Stimulated activated CD8-positive, alpha-beta memory T cell treated with anti-CD3 and anti-CD28 coated beads, Interleukin-4, amount 100 ng/mL, for 4 hours (primary cell): Measurements from ENCODE around the gene LAMA2.
"Not testable (repeated sequence)": the region's sequence is repeated elsewhere in the genome, so short reads cannot be mapped to it uniquely, and the experiment has no call there.

Experiments used
- DNase-seq, 2 donors: peaks; one replicate each; pipeline ENCODE4 v3.0.0-alpha.2; 2020; ENCODE audit warnings: low read depth in 2 of 2, low spot score in 1 of 2

Gene LAMA2

DNA sequence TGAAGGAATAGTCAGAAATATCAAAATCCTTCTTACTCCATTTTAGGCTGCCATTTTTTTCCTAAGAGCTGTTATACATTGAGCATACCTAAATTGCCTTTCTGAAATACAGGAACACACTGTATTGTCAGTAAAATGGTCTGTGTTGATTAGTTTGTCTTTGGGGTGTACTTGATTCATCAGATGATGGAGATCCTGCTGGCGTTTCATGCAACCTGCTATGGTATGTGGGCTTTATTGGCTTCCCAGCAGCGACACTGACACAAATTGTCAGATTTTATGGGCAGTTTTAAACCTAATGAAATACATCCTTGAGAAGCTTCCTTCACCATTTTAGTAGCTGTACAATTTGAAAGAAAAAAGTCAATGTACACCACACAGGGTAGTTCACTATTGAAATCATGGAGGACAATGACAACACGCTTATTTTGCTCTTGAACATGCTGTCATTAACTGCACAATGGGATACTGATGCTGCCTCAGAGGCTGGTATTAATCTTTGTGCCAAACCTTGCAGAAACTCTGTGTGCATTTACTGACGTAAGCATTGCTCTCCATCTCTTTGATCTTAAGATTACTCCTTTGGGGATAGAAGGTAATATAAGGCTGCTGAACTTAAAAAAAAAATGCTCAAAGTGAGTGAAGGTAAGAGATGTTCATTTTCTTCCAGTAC lies 124.9 kb downstream of the LAMA2 start:
- DNase-seq: no peak

DNA sequence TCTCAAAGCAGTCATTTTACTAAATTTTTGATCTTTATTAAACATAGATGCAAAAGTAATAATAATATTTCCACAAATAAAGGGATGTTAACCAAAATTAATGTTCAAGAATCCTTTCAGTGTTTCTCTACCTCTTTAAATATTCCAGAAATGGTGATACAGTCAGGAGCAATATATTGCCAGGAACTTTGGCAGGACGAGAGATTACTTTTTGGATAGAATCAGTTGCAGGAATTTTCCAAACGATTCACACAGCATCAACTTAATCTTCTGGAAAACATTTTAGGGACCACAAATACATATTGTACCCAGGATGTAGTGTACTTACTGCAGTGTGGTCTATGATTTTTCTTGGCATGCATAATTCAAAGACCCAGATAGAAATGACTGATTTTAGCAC lies 125.7 kb downstream of the LAMA2 start:
- DNase-seq: no peak

DNA sequence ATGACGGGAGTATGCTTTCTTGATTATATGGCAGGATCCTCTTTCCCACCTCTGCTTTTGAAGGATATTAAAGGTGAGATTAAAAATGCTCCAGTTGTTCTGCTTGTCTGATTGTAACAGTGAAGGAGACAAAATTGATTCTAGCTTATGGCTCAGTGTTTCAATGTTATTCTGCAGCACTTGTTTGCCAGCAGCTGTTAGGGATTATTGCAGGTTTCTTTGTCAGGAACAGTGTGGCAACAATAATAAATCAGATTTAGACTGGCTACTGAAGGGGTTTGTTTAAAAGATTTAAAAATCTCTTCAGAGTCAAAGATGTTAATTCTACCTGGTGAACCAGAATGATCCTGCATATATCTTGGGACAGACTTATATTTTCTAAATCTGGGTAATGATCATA lies 126.9 kb downstream of the LAMA2 start:
- DNase-seq: no peak

DNA sequence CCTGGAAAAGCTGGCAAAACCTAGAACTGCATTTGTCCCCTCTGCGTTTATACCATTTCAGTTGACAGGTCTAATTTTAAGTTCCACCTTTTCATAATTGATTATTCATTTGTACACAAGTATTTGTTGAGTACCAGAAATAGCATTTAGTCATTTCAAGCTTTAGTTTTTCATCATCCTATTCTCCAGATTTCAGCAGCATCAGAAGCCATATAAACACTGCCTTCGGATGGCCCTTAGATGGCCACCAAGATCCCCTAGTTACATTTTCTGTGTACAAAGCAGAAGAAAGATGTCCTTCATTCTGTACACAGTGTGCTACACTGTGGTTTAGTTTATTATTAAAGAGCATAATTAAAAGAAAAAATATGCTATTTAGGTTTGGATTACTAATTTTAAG lies 131.4 kb downstream of the LAMA2 start:
- no peak for DNase-seq

DNA sequence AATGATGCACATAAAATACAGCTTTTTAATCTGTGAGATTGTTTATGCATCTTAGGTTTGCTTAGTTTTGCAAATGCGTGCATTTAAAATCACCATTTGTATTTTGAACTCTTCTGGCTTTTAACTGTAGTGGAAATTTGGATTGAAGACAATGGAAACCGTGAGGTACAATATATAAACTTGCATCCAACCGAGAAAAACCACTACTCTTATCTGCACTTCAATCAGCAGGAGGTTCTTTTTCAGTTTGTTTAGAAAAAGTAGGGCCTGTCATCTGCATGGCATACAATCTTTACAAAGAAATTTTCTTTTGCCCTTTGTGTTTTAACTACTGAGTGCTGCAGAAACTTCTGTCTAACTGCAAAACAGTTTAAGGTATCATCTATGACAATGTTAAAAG lies 132.8 kb downstream of the LAMA2 start:
- no peak for DNase-seq

DNA sequence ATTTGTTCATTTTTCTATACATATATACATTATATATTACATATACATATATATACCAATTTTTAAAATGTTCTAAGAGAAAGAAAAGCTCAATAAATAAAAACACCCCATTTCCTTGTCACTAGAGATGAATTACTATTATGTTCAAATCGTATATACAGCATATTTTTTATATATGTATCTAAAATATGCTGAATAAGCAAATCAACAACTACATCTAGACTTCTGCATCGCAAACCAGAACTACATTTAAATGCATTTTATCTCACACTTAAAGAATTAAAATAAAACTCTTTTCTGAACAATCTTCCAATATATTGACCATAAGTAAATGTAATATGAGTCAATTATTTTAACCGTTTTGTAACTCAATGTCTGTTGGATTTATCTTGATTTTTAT lies 133.9 kb downstream of the LAMA2 start:
- no peak for DNase-seq

DNA sequence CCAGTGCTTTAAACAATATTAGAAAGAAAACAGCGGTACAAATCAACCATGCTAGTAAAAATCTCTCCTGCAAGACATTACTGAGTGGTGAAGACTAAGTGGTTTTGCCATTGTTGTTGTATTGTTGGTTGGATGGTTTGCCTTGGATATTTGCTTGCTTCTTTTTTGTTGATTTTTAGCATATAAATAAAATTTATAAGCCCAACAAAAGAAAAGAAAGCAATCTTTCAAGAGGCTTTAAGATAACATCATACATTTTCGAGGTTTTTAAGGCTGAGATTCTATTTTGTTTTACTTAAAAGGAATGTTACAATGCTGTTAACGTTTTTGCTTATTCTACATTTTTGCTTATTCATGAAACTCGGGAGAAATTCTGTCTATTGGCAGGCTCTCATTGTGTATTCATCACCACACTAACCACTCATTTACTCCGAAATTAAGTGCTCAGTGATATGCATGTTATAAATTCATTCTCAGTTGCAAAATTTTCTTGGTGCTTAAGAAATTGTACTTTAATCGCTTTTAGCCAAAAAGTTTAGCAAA lies 139.1 kb downstream of the LAMA2 start:
- no peak for DNase-seq

DNA sequence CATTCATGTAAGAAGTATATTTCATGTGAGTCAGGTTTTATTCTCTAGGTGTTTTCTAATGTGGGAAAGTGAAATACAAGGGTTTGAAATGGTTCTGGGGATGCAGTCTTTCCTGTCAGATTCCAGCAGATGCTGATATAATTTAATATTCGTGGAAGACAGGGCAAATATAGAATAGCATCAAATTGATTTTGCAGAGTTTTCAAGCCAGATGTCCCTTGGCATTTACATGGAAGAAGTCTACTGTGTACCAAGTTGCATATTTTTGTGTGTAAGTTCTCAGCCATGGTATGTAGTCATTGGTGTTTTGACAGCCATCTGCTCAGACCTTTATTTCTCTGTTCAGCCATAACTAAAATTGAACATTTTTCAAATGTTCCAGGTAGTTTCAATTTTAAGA lies 143.7 kb downstream of the LAMA2 start:
- DNase-seq: no peak

DNA sequence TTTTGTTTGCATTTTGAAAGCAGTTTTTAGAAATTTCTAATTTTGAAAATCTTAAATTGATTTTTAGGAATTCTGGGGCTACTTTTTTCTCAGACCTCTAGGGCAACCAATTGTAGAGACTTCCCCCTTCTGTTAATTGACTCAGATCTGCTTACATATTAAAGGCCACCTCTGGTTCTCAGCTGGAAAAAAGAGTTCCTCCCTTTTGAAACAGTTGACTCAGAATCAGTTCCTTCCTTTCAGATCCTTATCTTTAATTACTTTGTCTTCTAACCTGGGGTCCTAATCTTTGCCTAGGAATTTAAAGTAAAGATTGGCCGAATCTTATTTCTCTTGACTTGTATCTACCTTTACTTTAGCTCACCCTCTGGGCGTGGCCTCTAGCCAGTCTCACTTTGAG lies 146.8 kb downstream of the LAMA2 start:
- no peak for DNase-seq

DNA sequence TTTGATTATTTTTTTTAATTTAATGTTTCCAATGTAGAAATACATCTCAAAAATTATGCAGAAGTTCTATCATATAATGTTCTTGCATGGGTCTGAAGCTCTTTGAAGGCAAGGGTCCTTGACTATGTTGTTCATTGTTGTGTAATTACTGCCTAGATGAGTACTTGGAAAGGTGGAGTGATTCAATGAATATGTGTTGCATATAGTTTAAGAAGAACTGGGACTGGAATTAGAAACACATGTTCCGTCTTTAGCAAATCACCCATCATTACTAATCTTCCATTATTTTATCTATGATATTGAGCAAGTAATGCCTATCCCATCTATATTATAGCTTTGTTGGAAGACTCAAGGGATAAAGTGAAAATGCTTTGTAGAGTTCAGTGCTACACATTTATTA lies 147.3 kb downstream of the LAMA2 start:
- no peak for DNase-seq

DNA sequence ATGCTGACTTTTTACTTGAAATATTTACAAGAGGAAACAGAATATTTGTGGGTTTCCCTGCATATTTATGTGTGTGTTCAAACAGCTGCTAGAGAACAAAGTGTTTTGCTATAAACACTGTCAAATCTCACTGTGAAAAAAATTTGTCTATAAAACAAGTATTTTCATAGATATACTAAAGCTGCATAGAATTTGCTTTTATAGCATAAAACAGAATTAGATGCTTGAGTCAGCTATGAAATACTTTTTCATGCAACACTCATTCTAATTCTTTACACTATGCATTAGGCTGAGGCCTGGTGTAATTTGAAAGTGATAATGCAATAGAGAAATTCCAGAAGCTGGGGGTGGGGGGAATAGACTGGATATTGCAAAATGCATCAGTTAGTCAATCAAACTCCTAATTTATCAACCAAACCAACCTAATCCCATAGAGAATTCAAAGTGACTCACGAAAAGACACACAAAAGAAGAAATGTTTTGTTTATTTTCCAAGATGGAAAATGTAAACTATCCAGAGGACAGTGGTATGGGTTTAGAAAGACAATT lies 148.2 kb downstream of the LAMA2 start:
- DNase-seq: no peak

DNA sequence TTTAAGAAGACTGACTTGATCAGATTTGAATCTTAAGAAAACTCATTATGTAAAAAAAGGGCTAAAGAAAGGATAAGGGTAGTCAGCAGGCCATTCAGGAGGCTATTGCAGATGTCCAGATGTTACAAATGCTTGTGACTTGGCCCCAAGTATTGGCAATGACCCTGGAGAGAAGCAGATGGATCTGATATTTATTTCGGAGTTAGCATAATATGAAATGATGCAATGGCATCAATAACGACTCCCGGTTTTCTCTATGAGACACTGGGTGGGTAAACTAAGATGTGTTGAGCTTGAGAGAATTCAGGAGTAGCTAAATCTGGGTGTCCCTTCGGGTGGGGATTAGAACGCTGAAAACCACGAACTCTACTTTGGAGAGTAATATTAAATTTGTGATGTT lies 149.7 kb downstream of the LAMA2 start:
- no peak for DNase-seq

DNA sequence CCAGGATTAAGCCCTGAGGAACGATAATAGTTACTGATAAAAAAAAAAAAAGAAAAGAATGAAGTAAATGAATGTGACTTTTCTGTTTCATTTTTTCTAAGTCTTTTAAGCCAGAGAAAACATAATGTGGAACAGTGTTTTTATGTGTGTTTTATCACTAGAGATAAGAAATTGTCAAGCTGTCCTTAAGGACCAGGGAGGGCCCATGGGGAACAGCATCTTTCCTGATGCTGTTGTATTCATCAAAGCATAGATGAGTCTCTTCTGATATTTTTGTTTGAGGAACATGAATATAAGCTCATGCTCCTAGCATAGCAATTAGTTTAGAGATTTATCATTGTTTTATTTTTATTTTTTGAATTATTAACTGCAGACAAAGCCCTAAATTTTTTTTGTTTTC lies 150.2 kb downstream of the LAMA2 start:
- no peak for DNase-seq

DNA sequence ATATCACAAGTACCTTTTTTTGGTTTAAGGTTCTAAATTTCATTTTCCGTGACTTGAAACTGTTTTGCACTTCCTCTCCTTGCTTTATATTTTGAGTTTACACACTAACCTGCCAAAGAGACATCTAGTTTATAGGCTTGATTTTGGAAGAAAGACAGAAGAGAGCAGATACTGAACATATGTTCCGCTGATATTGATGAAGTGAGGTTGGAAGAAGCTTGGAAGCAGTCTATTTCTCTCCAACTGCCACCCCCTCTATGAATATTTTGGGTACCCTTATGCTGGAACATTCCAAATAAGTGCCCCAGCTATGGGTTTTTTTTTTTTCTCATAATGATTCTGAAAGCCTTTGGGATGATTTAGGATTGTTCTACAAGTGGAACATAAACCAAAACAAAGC lies 150.6 kb downstream of the LAMA2 start:
- DNase-seq: no peak

DNA sequence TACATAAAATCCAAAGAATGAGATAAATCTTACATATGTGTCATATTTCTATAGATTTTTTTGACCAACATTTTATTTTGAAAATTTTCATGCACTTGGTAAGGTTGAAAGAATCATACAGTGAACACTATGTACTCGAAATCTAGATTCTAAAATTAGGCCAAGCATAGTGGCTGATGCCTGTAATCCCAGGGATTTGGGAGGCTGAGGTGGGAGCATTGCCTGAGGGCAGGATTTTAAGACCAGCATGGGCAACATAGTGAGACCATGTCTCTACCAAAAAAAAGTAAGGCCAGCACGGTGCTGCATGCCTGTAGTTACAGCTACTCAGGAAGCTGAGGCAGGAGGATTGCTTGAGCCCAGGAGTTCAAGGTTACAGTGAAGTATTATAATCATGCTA lies 158.6 kb downstream of the LAMA2 start:
- no peak for DNase-seq

DNA sequence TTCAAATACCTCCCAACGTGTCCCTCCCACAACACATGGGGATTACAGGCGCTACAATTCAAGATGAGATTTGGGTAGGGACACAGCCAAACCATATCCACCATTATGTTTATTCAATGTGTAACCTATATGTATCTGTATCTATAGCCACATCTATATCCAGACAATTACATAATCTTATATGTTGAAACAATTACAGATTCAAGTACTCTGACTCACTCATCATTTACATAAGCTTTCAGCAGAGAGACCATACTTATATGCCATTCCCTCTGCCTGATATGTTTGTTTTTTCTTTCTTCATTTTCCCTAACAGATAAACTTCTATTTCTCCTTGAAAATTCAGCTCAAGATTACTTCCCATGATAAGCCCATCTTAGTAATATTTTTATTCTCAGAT lies 163.6 kb downstream of the LAMA2 start:
- DNase-seq: no peak

DNA sequence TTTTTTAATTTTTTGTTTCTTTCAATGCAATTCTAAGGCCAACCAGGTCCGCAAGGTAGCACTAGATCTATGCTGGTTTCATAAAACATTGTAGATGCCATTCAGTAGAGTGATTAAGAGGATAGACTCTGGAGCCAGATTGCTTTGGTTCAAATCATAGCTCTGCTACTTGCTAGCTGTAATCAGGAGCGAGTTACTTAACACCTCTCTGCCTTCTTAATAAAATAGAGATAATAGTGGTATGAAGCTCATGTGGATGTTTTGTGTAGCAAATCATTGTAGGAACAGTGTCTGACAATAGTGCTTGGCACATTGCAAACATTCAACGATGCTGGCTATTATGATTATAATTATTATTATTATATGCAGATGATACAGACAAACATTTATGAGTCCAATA lies 164.9 kb downstream of the LAMA2 start:
- no peak for DNase-seq

DNA sequence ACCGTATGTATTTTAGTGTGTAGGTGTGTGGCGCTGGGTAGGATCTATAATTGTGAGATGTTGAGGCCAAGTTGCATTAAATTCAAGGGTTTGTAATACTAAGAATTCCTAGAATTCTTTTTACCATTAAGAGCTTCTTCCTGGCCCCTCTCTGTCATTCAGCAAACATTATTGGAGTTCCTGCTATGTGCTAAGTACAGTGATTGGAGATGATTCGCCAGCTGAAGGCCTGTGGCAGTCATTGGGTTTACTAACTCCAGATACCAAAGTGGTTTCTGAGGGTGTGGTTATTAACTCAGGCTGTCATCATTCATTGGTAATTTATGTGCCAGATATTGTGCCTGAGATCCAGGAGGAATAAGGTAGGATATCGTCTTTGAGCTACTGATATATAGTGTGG lies 167.1 kb downstream of the LAMA2 start:
- DNase-seq: no peak

DNA sequence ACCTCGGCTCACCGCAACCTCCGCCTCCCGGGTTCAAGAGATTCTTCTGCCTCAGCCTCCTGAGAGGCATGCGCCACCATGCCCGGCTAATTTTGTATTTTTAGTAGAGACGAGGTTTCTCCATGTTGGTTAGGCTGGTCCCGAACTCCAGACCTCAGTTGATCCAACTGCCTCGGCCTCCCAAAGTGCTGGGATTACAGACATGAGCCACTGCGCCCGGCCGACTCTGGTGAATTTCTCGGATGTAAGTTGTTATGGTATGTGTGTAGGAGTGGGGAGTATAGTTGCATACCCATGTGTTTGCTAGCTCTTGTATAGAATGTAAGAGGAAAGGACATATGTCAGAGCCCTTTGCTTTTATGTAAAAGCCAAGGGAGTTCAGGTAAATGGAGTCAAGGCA lies 170.2 kb downstream of the LAMA2 start:
- not testable (repeated sequence) for DNase-seq

DNA sequence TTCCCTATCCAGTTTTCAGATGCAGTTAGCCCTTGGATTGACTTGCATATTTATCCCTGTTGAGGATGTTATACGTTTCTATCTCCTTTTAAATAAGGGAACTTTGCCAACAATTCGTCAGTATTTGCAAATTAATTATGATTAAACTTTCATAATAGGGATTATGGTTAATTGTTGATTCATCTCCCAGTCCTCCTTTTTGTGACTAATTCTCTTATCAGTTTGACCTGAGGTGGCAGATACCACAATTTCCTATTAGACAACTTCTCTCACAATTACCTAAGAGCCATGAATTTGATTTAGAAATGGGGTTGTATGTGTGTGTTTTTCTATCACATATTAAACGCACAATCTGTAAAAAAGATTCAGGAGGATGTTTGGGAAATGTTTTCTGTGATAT lies 172.9 kb downstream of the LAMA2 start:
- DNase-seq: no peak

DNA sequence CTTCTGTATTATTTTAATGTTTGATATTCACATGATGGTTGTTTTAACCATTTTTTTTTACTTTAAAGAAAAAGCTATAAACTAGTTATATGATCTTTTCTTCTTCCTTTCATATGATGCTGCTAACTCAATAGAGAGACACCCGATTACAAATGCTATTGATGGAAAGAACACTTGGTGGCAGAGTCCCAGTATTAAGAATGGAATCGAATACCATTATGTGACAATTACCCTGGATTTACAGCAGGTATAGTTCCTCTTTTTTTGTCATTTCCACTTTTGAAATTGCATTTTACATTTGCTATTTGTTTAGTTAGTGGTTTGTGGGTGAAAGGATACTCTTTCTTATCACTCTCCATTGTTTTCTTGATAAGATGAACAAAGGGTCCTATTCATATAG lies 176.7 kb downstream of the LAMA2 start:
- DNase-seq: no peak

DNA sequence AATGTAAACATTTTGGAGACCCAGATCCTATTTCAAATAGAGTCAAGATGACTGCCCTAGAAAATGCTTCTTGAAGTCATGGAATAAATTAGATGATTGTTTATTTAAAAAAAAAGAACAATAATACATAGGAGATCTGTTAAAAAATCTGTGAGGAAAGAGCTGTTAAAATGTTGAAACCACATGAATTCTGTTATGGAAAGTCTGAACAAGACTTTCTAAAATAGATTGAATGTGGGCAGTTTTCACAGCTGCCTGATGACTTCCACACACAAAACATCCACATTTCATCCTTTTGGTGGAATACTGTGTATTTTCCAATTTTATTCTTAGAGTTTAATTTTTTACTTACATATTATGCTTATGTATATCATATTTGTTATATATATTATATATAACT lies 186.1 kb downstream of the LAMA2 start:
- no peak for DNase-seq

DNA sequence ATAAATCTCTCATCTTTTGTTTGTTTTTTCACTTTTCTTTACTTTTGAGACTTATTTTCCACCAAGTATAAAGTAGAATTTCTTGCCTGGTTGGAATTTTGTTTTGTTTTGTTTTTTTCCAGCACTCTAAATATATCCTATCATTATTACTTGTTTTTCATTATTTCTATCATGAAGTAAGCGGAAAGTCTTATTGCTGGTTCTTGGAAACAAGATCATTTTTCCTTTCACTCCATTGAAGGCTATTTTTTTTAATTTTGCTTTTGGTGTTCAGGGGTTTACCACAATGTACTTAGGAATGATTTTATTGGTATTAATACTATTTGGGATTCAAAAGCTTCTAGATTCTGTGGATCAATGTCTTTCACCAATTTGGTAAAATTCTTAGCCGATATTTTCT lies 190.1 kb downstream of the LAMA2 start:
- no peak for DNase-seq
